ENCODE data around the gene SRP54.
A peak's percentile ranks its signal among the peaks of the same experiment; 100 is the strongest.
"Not testable (repeated sequence)": the region's sequence is repeated elsewhere in the genome, so short reads cannot be mapped to it uniquely, and the experiment has no call there.

Gene SRP54

GRCh38 chr14:34985740-34986139 lies 2.9 kb downstream of the SRP54 start:
- DNase-seq, result no peak

DNA sequence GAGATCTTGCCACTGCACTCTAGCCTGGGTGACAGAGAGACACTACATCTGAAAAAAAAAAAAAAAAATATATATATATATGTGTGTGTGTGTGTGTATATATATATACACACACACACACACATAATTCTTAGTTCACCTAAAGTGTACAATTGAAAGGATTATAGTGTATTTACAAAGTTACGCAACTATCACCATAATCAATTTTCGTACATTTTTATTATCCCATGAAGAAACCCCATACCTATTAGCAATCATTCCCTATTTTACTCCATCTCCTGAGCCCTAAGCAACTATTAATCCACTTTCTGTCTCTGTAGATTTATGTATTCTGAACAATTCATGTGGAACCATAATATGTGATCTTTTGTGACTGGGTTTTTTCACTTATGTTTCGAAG lies 4.4 kb downstream of the SRP54 start:
- DNase-seq, result no peak

DNA sequence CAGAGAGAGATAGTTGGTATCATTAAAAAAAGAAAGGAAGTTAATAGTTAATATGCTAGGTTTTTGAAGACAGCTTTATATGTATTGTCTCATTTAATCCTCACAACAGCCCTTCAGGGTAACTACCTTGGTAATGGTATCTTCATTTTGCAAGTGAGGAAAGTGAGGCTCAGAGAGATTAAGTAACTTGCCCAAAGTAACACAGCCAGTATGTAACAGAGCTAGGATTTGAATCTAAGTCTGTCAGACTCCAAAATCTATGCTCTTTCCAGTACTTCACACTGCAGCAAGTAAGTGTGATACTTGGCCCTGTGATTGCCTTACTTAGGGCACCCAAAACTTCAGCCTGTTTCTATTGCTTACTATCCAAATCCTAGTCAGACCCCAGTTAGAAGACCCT lies 7.0 kb downstream of the SRP54 start:
- DNase-seq, result no peak

- no peak for DNase-seq
Observed at GRCh38 chr14:34993426-34993825, 10.6 kb downstream of the SRP54 start.

- DNase-seq, result no peak
Observed at GRCh38 chr14:34994668-34995067, 11.9 kb downstream of the SRP54 start.

- no peak for DNase-seq
Observed at GRCh38 chr14:34997762-34998161, 15.0 kb downstream of the SRP54 start.

DNA sequence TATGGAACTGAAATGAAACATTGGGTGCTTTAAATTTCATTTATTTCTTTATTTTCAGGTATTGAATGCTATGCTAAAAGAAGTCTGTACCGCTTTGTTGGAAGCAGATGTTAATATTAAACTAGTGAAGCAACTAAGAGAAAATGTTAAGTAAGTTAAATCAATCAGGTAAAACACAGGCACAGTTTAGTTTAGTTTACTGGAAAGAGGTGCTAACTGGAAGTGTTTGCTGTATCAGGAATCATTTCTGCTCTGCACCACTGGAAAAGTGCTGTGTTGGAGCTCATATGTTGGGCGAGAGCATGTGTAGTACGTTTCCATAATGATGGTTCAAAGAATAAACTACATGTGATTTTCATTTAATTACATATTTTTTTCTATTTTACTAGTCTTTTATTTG lies 16.7 kb downstream of the SRP54 start:
- no peak for DNase-seq

DNA sequence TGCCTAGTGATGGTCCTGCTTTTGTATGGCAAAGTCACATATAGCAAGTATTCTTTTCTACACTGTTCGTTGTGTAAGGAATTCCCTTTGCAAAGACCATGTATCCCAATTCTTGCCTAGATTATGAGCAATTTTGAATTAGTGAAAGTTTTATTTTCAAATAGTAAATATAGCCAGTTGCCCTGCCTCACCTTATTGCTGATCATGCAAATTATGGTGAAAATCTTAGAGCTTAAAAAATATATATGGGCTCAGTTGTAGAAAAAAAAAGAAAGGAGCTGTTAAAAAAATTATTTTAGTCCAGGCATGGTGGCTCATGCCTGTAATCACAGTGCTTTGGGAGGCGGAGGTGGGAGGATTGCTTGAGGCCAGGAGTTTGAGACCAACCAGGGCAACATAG lies 18.8 kb downstream of the SRP54 start:
- DNase-seq, result no peak

- DNase-seq, result no peak
Observed at GRCh38 chr14:35004839-35005238, 22.0 kb downstream of the SRP54 start.

DNA sequence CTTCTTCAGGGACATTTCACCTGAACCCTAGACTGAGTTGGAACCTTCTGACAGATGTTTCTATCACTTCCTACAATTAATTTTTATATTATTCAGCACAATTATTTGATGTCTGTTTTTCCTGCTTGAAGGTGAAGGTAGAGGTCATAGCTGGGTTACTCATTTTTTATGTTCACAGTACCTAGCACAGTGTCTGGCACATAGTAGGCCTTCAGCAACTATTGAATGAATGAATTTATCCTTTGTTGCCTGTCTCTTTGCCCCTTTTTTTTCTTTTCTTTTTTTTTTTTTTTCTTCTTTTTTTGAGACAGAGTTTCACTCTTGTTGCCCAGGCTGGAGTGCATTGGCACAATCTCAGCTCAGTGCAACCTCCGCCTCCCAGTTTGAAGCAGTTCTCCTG lies 33.8 kb downstream of the SRP54 start:
- no peak for DNase-seq

- DNase-seq, result no peak
Observed at GRCh38 chr14:35020713-35021112, 37.9 kb downstream of the SRP54 start.

DNA sequence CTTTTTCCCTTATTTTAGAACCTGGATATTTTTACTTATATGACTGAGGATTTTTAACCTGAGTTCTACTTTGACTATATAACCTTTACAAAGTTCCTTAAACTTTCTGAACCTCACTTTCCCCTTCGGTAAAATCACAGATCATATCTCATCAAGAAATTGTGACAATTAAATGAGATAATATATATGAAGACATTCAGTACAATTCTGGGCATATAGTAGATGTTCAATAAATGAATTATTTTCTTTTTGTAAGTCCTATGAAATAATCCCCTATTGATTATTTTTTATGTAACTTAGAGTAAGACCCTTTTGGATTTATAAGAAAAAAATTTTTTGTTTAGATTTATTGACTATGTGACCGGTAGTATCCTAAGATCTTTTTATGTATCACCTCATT lies 45.6 kb downstream of the SRP54 start:
- DNase-seq, result no peak

GRCh38 chr14:35032562-35032961 lies 49.8 kb downstream of the SRP54 start:
- no peak for DNase-seq

GRCh38 chr14:35034440-35034833 lies 51.6 kb downstream of the SRP54 start:
- no peak for DNase-seq

GRCh38 chr14:35034944-35035554 lies 52.3 kb downstream of the SRP54 start:
- DNase-seq, result not testable (repeated sequence)

DNA sequence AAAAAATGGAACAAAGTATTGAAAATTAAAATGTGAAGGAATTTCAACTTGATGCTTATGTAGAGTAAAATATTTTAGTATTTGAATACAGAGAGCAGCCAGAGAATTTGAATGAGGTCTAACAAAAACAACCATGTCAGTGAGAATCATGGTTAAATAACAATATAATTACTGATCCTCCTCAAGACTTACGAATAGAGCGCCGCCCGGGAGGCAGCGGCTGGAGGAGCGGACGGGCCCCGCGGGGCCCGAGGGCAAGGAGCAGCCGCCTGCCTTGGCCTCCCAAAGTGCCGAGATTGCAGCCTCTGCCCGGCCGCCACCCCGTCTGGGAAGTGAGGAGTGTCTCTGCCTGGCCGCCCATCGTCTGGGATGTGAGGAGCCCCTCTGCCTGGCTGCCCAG lies 55.5 kb downstream of the SRP54 start:
- DNase-seq, result not testable (repeated sequence)

- DNase-seq, result no peak
Observed at GRCh38 chr14:35042632-35043031, 59.8 kb downstream of the SRP54 start.

DNA sequence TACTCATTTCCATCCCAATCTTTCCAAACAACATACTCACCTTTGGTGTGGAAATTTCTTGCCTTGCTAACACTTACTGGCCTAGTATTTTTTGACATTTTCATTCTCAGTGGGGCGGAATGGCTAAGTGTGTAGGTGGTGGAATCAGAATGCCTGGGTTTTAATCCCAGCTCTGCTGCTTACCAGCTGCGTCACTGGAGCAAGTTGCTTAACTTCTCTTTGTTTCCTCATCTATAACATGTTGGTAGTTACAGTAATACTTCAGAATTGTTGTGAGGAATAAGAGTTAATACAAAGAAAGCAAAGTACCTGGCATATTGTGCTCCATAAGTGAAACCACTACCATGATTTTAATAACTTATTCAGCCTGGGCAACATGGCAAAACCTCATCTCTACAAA lies 60.3 kb downstream of the SRP54 start:
- DNase-seq, result no peak

GRCh38 chr14:35044939-35045797 lies 62.4 kb downstream of the SRP54 start:
- DNase-seq, result no peak

GRCh38 chr14:35045798-35046047 lies 62.9 kb downstream of the SRP54 start:
- no peak for DNase-seq

DNA sequence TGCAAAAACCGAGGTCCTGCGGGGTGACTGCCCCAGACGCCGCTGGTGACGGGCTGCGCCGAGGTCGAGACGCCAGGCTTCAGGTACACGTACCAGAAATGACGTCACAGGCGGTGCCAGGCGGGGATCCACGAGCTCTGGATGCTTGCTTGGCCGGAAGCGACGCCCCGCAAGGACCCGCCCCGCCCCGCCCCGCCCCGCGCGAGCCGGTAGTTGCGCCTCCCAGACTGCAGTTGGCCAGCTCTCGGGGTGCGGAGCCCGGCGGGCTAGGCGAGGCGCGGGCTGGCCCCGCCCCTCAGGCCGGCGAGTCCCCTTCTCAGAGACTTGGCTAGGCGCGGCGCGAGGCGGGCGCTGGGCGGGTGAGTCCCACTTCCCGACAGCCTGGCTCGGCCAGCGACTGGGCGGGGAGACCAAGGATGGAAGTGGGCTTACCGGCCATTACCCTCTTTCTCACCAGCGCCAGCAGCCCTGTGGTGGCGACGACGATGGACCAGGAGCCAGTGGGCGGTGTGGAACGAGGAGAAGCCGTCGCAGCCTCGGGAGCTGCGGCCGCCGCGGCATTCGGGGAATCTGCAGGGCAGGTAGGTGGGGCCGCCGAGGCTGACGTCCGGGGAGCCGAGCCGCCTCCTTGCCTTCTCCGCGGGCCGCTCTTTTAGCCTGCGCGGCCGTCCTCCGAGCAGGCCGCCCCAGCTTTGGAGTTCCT lies 63.4 kb downstream of the SRP54 start, which contains the start of gene FAM177A1:
FAM177A1 (plus strand) TSS at position 225 of the 703 bp plus-strand sequence; CDS start at position 417, 192 bp downstream.
- peak; percentile 100 for DNase-seq

- DNase-seq, result no peak
Observed at GRCh38 chr14:35046751-35047536, 64.2 kb downstream of the SRP54 start.

- no peak for DNase-seq
Observed at GRCh38 chr14:35047976-35048513, 65.3 kb downstream of the SRP54 start.

Data from activated gamma-delta T cell (primary cell).